HG02973 (cell line): ENCODE results near the gene RXYLT1.

Experiments
- ATAC-seq: cut with Tn5 transposase; IDR thresholded peaks from one replicate; pipeline ENCODE4 v1.9.1; 2021; ENCODE audit warnings: moderate library complexity; ENCODE audit not compliant: unreplicated experiment

RXYLT1 gene

GRCh38 chr12:63802012-63802608 is 22.4 kb downstream of the RXYLT1 start:
- ATAC-seq: no peak

- no peak for ATAC-seq
Observed at GRCh38 chr12:63804746-63805145, 25.0 kb downstream of the RXYLT1 start.

GRCh38 chr12:63805704-63806672 is 26.3 kb downstream of the RXYLT1 start:
- ATAC-seq: no peak

GRCh38 chr12:63808631-63809030 is 28.9 kb downstream of the RXYLT1 start:
- no peak for ATAC-seq

GRCh38 chr12:63809566-63809965 is 29.9 kb downstream of the RXYLT1 start:
- ATAC-seq: no peak

- no peak for ATAC-seq
Observed at GRCh38 chr12:63811334-63811733, 31.6 kb downstream of the RXYLT1 start.

GRCh38 chr12:63811755-63812154 is 32.0 kb downstream of the RXYLT1 start:
- ATAC-seq: no peak

- ATAC-seq: peak; percentile 49
Observed at GRCh38 chr12:63814146-63814772, 34.5 kb downstream of the RXYLT1 start.

GRCh38 chr12:63815482-63815852 is 35.8 kb downstream of the RXYLT1 start:
- no peak for ATAC-seq

- no peak for ATAC-seq
Observed at GRCh38 chr12:63816031-63816430, 36.3 kb downstream of the RXYLT1 start.

- ATAC-seq: no peak
Observed at GRCh38 chr12:63820427-63820826, 40.7 kb downstream of the RXYLT1 start.

- no peak for ATAC-seq
Observed at GRCh38 chr12:63821781-63822251, 42.1 kb downstream of the RXYLT1 start.

- no peak for ATAC-seq
Observed at GRCh38 chr12:63822352-63822751, 42.6 kb downstream of the RXYLT1 start.

- no peak for ATAC-seq
Observed at GRCh38 chr12:63823040-63823439, 43.3 kb downstream of the RXYLT1 start.

- ATAC-seq: no peak
Observed at GRCh38 chr12:63826006-63826585, 46.4 kb downstream of the RXYLT1 start.

- ATAC-seq: no peak
Observed at GRCh38 chr12:63828867-63829266, 49.2 kb downstream of the RXYLT1 start.

GRCh38 chr12:63836046-63836445 is 56.3 kb downstream of the RXYLT1 start:
- ATAC-seq: no peak

GRCh38 chr12:63836936-63837335 is 57.2 kb downstream of the RXYLT1 start:
- no peak for ATAC-seq

- ATAC-seq: no peak
Observed at GRCh38 chr12:63838411-63838810, 58.7 kb downstream of the RXYLT1 start.

GRCh38 chr12:63841011-63841410 is 61.3 kb downstream of the RXYLT1 start:
- ATAC-seq: no peak

- no peak for ATAC-seq
Observed at GRCh38 chr12:63841571-63841970, 61.9 kb downstream of the RXYLT1 start.
